HCT116 (cell line): Measurements from ENCODE around the gene GCSAM. TPM values are rescaled to one million over a fixed set of nuclear protein-coding genes. Genes with fewer than 3 reads are reported as not detected.

Experiments used
- ATAC-seq: fragments of 200-7000 bp; cut with Tn5 transposase; 2 replicates; pipeline ENCODE4 v1.9.1; 2020; ENCODE audit warnings: mild to moderate bottlenecking, moderate library complexity
- BruUV-seq: library from RNA; stranded (reverse); fragments of 400-500 nt; replicated peaks from 2 replicates; lab custom pipeline; 2021; lab: Mats Ljungman, UMichigan
- CTCF ChIA-PET: fragments of 300-600 bp; sonication (Branson Sonifier 250); formaldehyde crosslinking; loops from one replicate; lab custom pipeline; 2021; ENCODE audit warnings: antibody characterized with exemption; lab: Charles Lee
- POLR2A ChIA-PET: fragments of 300-600, 350-600 bp; sonication (Branson Sonifier 250); formaldehyde crosslinking; loops from one replicate; lab custom pipeline; 2021; ENCODE audit warnings: antibody characterized with exemption; lab: Charles Lee
- RAD21 ChIA-PET, 2 experiments: fragments of 300-600 bp; sonication (Branson Sonifier 250); formaldehyde crosslinking; loops; one replicate each; lab custom pipeline; 2023; ENCODE audit warnings: low total read pairs in 2 of 2; ENCODE audit not compliant: uncharacterized antibody in 2 of 2, unreplicated experiment in 2 of 2, low non-redundant PET in 1 of 2; lab: Charles Lee
- DNase-seq: peaks from one replicate; pipeline ENCODE4 v3.0.0-alpha.2; 2010; ENCODE audit warnings: low read depth, low spot score
- H2AFZ ChIP-seq: fragments of 200-600 bp; shearing (Covaris generic), sonication (generic); 2 replicates; pipeline ENCODE4 v1.6.1; 2017; ENCODE audit warnings: low read depth, mixed run types, mixed read lengths, antibody characterized with exemption, low read length; ENCODE audit not compliant: poor library complexity, severe bottlenecking
- H3K27ac ChIP-seq: 2 replicates; pipeline ENCODE4 v1.5.1; 2012; ENCODE audit warnings: low read depth, low read length
- H3K27me3 ChIP-seq: fragments of 200-600 bp; sonication (generic); 2 replicates; pipeline ENCODE4 v1.6.1; 2016; ENCODE audit warnings: mixed run types, low read length, mixed read lengths; ENCODE audit not compliant: insufficient read depth
- H3K36me3 ChIP-seq, 2 experiments: fragments of 200-500 bp in 1 of 2; fragments of 200-600 bp in 1 of 2; sonication (Bioruptor generic) in 1 of 2; sonication (generic) in 1 of 2; 2 replicates each; pipeline versions ENCODE4 v1.5.1 to v1.6.1; 2014 to 2016; ENCODE audit warnings: low read length in 2 of 2, inconsistent platforms in 1 of 2, mixed read lengths in 1 of 2, mixed run types in 1 of 2; ENCODE audit not compliant: insufficient read depth in 2 of 2, control insufficient read depth in 1 of 2
- H3K4me1 ChIP-seq, 2 experiments: fragments of 200-600 bp in 1 of 2; sonication (generic) in 1 of 2; 2 replicates each; pipeline versions ENCODE4 v1.5.1 to v1.6.1; 2012 to 2017; ENCODE audit warnings: low read length in 2 of 2, inconsistent platforms in 1 of 2, mild to moderate bottlenecking in 1 of 2, mixed read lengths in 1 of 2, mixed run types in 1 of 2, moderate library complexity in 1 of 2; ENCODE audit not compliant: insufficient read depth in 2 of 2, control insufficient read depth in 1 of 2
- H3K4me2 ChIP-seq: fragments of 200-600 bp; sonication (generic); 2 replicates; pipeline ENCODE4 v1.6.1; 2017; ENCODE audit warnings: mixed run types, low read length, mixed read lengths
- H3K4me3 ChIP-seq, 2 experiments: fragments of 200-600 bp in 1 of 2; sonication (generic) in 1 of 2; replicated peaks in 1 of 2; 2 replicates each; pipeline ENCODE4 v1.5.1; 2011 to 2016; ENCODE audit warnings: low read length in 2 of 2, control low read depth in 1 of 2, low read depth in 1 of 2, mild to moderate bottlenecking in 1 of 2, mixed read lengths in 1 of 2, mixed run types in 1 of 2
- H3K79me2 ChIP-seq: fragments of 200-600 bp; sonication (generic); 2 replicates; pipeline ENCODE4 v1.6.1; 2017; ENCODE audit warnings: mild to moderate bottlenecking, mixed run types, low read length, moderate library complexity, mixed read lengths; ENCODE audit not compliant: insufficient read depth
- H3K9ac ChIP-seq: fragments of 200-600 bp; sonication (generic); 2 replicates; pipeline ENCODE4 v1.6.1; 2016; ENCODE audit warnings: low read length, mixed read lengths
- H3K9me2 ChIP-seq: fragments of 200-600 bp; sonication (generic), shearing (Covaris generic); 2 replicates; pipeline ENCODE4 v1.6.1; 2017; ENCODE audit warnings: mixed run types, mild to moderate bottlenecking, moderate library complexity; ENCODE audit not compliant: insufficient read depth
- H3K9me3 ChIP-seq, 2 experiments: fragments of 200-500 bp in 1 of 2; fragments of 200-600 bp in 1 of 2; sonication (Bioruptor generic) in 1 of 2; sonication (generic) in 1 of 2; 2 replicates each; pipeline ENCODE4 v1.6.1; 2014 to 2017; ENCODE audit warnings: low read length in 2 of 2, mixed read lengths in 2 of 2, inconsistent platforms in 1 of 2, low read depth in 1 of 2, mild to moderate bottlenecking in 1 of 2, mixed run types in 1 of 2, moderate library complexity in 1 of 2; ENCODE audit not compliant: control insufficient read depth in 1 of 2, insufficient read depth in 1 of 2
- H4K20me1 ChIP-seq: fragments of 200-600 bp; sonication (generic), shearing (Covaris generic); 2 replicates; pipeline ENCODE4 v1.6.1; 2017; ENCODE audit warnings: mixed run types, mild to moderate bottlenecking, moderate library complexity; ENCODE audit not compliant: insufficient read depth
- CTCF ChIP-seq, 3 experiments: fragments of 200-600 bp in 1 of 3; sonication (generic) in 1 of 3; IDR thresholded peaks in 2 of 3; conservative IDR thresholded peaks in 1 of 3; 2 replicates each; pipeline ENCODE4 v1.5.1; 2012 to 2017; ENCODE audit warnings: low read depth in 2 of 3, low read length in 2 of 3, antibody characterized with exemption in 1 of 3, borderline replicate concordance in 1 of 3, control low read depth in 1 of 3, mild to moderate bottlenecking in 1 of 3, mixed read lengths in 1 of 3, mixed run types in 1 of 3, moderate library complexity in 1 of 3; ENCODE audit not compliant: insufficient read depth in 1 of 3
- EZH2phosphoT487 ChIP-seq: fragments of 200-600 bp; IDR thresholded peaks from 2 replicates; pipeline ENCODE4 v1.6.1; 2018; ENCODE audit warnings: antibody characterized with exemption, borderline replicate concordance
- FOSL1 ChIP-seq: IDR thresholded peaks from 2 replicates; pipeline ENCODE4 v1.6.1; 2012; ENCODE audit warnings: low read depth
- POLR2A ChIP-seq: IDR thresholded peaks from 2 replicates; pipeline ENCODE4 v1.7.0; 2011; ENCODE audit warnings: borderline replicate concordance; ENCODE audit not compliant: insufficient read depth, insufficient read length; ENCODE audit errors: extremely low read depth
- RAD21 ChIP-seq: IDR thresholded peaks from 2 replicates; pipeline ENCODE4 v1.6.1; 2012; ENCODE audit warnings: low read depth, mild to moderate bottlenecking
- SIN3A ChIP-seq: IDR thresholded peaks from 2 replicates; pipeline ENCODE4 v1.6.1; 2012; ENCODE audit warnings: low read depth
- SRF ChIP-seq: IDR thresholded peaks from 2 replicates; pipeline ENCODE4 v1.6.1; 2012; ENCODE audit warnings: low read depth
- TCF7L2 ChIP-seq: IDR thresholded peaks from 2 replicates; pipeline ENCODE4 v1.7.0; 2011; ENCODE audit warnings: borderline replicate concordance, inconsistent platforms; ENCODE audit not compliant: insufficient read depth, insufficient read length; ENCODE audit errors: extremely low read depth
- YY1 ChIP-seq: IDR thresholded peaks from 2 replicates; pipeline ENCODE4 v1.6.1; 2011; ENCODE audit warnings: low read length, low read depth, moderate library complexity, mild to moderate bottlenecking; ENCODE audit not compliant: insufficient replicate concordance; ENCODE audit errors: extremely low read depth
- ZBTB33 ChIP-seq: IDR thresholded peaks from 2 replicates; pipeline ENCODE4 v1.6.1; 2011; ENCODE audit warnings: mild to moderate bottlenecking, low read length, moderate library complexity; ENCODE audit not compliant: insufficient replicate concordance; ENCODE audit errors: extremely low read depth
- ZFX ChIP-seq: fragments of 450-650 bp; IDR thresholded peaks from 2 replicates; pipeline ENCODE4 v1.6.1; 2017
- ZNF274 ChIP-seq: fragments of 200-500 bp; sonication (Bioruptor generic); IDR thresholded peaks from 2 replicates; pipeline ENCODE4 v1.6.1; 2014; ENCODE audit warnings: mild to moderate bottlenecking, low read depth, low read length, inconsistent platforms
- intact Hi-C: fragments of 100-400 bp; cut with micrococcal nuclease; formaldehyde crosslinking; loops from 2 replicates; pipeline ENCODE4 v1.10.0; 2022
- total RNA-seq: library from RNA; stranded (reverse); gene quantifications from one replicate; pipeline ENCODE4 v1.2.1, GENCODE V29; 2021; ENCODE audit not compliant: unreplicated experiment

Gene GCSAM
- total RNA-seq, 1 experiment from 2014 or later: not detected

DNA sequence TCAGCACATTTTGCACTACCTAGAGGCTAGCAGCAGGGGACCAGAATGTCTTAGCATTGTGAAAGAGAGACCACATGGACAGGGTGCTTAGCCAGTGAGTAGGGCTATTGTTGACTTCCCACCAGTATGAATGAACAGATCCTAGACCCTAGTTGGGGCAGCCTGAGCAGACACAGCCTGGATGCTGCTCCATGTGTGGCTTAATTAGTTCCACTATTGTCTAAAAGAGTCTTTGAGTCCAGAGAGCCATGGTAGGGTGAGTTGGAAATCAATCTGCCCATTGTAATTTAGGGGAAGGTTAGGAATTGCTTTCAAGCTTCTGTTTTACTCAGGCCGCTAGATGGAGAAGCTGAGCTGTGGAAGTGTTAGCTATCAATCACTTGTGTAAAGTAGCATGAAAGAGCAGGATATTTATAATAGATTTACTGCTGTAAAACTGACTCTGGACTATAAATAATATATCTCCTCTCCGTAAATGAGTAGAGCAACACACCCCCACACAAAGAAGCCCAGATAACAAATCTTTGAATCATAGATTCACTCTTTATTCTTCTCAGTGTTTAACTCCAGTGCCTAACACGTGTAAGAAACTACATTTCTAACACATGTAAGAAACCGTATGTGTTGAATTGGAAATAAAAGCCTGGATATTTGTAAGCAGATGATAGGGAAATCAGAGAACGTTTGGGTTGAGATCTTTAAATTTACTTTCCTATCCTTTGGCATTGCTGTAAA is 4.1 kb upstream of the GCSAM start:
- intact Hi-C loops: loop anchor here (1.0 to 5.0 kb wide), 4 partner anchors 190 to 394 kb away; no protein-coding TSS in a partner anchor
- Histone ChIP-seq H3K4me2 (no peak overlapping the region), H3K27me3 (no peaks in the 10 kb centered on the region), H2AFZ (no peak overlapping the region), H3K4me3 (no peak overlapping the region), H3K79me2 (no peaks in the 10 kb centered on the region), H3K36me3 (no peaks in the 10 kb centered on the region), H3K4me1 (no peaks in the 10 kb centered on the region; a peak in 1 of 4 replicates), H3K27ac (no peak overlapping the region), H4K20me1 (no peaks in the 10 kb centered on the region), H3K9me2 (no peaks in the 10 kb centered on the region), H3K9ac (no peak overlapping the region), H3K9me3 (no peaks in the 10 kb centered on the region)
- DNase-seq (peak; percentile 49), ATAC-seq (peak; percentile 88)
- no TSS peak for BruUV-seq
- RAD21 ChIA-PET: interaction anchor here in 1 of 2 experiments (1.0 kb wide), 1 partner anchor 156 kb away, joined by 4 read pairs; no protein-coding TSS in a partner anchor
- no peak for TF ChIP-seq YY1
- TF ChIP-seq CTCF (IDR thresholded peaks at IDR 0.05 in 2 of 3, conservative IDR thresholded peaks at IDR 0.05 in 1 of 3; ENCODE audit: borderline replicate concordance in 1 of 3, insufficient read depth in 1 of 3, low read depth in 2 of 3, low read length in 2 of 3): peak; percentile 66 to 81 (median 78); a peak in 5 of 6 replicates
- peak; percentile 83 for TF ChIP-seq RAD21
- CTCF ChIA-PET: interaction anchor here (0.6 to 3.9 kb wide), 11 partner anchors 10 to 394 kb away, joined by 3 to 23 read pairs (median 3); partner anchors contain the start of gene SLC9C1
- POLR2A ChIA-PET: interaction anchor here (1.3 kb wide), 1 partner anchor 157 kb away, joined by 6 read pairs; the partner anchor contains the start of gene SLC9C1

DNA sequence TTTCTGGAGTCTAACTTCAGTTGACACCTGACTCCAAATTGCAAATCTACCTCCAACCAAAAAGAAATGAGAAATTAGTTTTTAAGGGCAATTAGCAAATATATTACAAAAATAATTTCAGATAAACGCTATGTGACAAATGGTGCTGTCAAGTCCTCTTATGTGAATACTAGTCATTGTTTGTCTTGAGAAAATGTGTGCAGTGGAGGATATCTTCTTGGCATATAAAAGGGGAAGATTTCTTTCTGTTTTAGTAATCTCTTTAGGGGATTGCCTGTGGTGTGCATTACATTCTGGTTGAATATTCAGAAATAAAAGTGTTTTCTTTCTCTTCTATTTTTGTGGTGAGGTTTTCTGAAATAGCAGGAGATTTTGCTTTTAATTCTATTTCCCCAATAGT is 3.0 kb upstream of the GCSAM start:
- Histone ChIP-seq H3K4me2 (no peak overlapping the region), H3K9me3 (no peaks in the 10 kb centered on the region), H3K79me2 (no peaks in the 10 kb centered on the region), H4K20me1 (no peaks in the 10 kb centered on the region), H3K4me3 (no peak overlapping the region), H3K27me3 (no peaks in the 10 kb centered on the region), H3K9ac (no peak overlapping the region), H3K36me3 (0 out of 4 replicates have a peak, but pooled peaks cover 0 to 2% of the 10 kb centered on the region in 2 experiments), H3K4me1 (no peaks in the 10 kb centered on the region; a peak in 1 of 4 replicates), H2AFZ (no peak overlapping the region), H3K27ac (no peak overlapping the region), H3K9me2 (no peaks in the 10 kb centered on the region)
- ChIA-PET CTCF (interaction anchor here (1.6 to 3.9 kb wide), 3 partner anchors 24 to 384 kb away, joined by 3 to 23 read pairs (median 5); no protein-coding TSS in a partner anchor), POLR2A (no interaction called here), RAD21 (no interaction called here)
- intact Hi-C loops: loop anchor here (2.0 to 5.0 kb wide), 2 partner anchors 191 to 301 kb away; no protein-coding TSS in a partner anchor
- DNase-seq (no peak), ATAC-seq (no peak)
- BruUV-seq: no TSS peak
- no peak for TF ChIP-seq RAD21
- TF ChIP-seq ZNF274: no peak
- no peak for TF ChIP-seq ZBTB33
- TF ChIP-seq POLR2A: no peak
- no peak for TF ChIP-seq EZH2phosphoT487
- no peak for TF ChIP-seq SIN3A
- no peak for TF ChIP-seq SRF
- no peak for TF ChIP-seq FOSL1
- TF ChIP-seq TCF7L2: no peak
- no peak for TF ChIP-seq YY1
- no peak for TF ChIP-seq ZFX
